Measurements from ENCODE around the gene JADE2.

DNA sequence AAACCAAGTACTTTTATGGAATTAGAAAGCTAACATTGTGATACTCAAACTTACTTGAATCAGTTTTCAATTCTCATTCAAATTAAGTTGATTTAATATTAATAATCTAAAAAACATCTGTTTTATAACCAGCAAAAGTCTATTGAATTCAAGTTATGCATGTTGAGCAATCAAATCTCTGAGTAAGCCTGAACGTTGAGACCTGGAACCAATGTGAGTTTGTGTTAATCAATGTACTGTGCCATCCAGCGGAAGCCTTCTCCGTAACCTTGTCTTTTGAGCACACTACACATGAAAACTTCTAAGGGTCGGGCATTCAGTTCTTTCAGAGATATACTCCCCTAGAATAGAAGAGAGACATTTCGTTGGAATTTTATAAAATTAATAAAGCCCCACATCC lies 81.3 kb downstream of the JADE2 start:
- TF ChIP-seq CTCF (IDR thresholded peaks at IDR 0.05; ENCODE audit: low read depth, low read length) (no peak), MAX (IDR thresholded peaks at IDR 0.05; ENCODE audit: low read depth, low read length) (no peak), POLR2A (IDR thresholded peaks at IDR 0.05; ENCODE audit: extremely low read depth, insufficient read length) (no peak)

Data from NB4 (cell line).